Measurements from ENCODE around the gene DIRAS1.

The DIRAS1 gene

GRCh38 chr19:2720777-2721569 is at the start of gene DIRAS1:
Gene DIRAS1 (minus strand): TSS chr19:2721372. CDS start chr19:2717806, 3,566 bp downstream.
- DNase-seq (ENCODE audit: low read depth): no peak

- peak; percentile 43 for DNase-seq (ENCODE audit: low read depth)
These were observed 49.2 kb upstream of the DIRAS1 start for GRCh38 chr19:2770055-2771013.

GRCh38 chr19:2769218-2769617 is 48.0 kb upstream of the DIRAS1 start:
- DNase-seq (ENCODE audit: low read depth): no peak

- no peak for DNase-seq (ENCODE audit: low read depth)
These were observed 47.4 kb upstream of the DIRAS1 start for GRCh38 chr19:2768365-2769132.

GRCh38 chr19:2767688-2768087 is 46.5 kb upstream of the DIRAS1 start:
- DNase-seq (ENCODE audit: low read depth): no peak

- no peak for DNase-seq (ENCODE audit: low read depth)
These were observed 45.6 kb upstream of the DIRAS1 start for GRCh38 chr19:2766594-2767372.

- no peak for DNase-seq (ENCODE audit: low read depth)
These were observed 44.2 kb upstream of the DIRAS1 start for GRCh38 chr19:2765376-2765775.

GRCh38 chr19:2764945-2765344 is 43.8 kb upstream of the DIRAS1 start:
- DNase-seq (ENCODE audit: low read depth): no peak

GRCh38 chr19:2763687-2764086 is 42.5 kb upstream of the DIRAS1 start:
- no peak for DNase-seq (ENCODE audit: low read depth)

- DNase-seq (ENCODE audit: low read depth): no peak
These were observed 41.8 kb upstream of the DIRAS1 start for GRCh38 chr19:2762783-2763496.

GRCh38 chr19:2761876-2762782 is 41.0 kb upstream of the DIRAS1 start:
- DNase-seq (ENCODE audit: low read depth): no peak

- DNase-seq (ENCODE audit: low read depth): no peak
These were observed 40.1 kb upstream of the DIRAS1 start for GRCh38 chr19:2761309-2761677.

- no peak for DNase-seq (ENCODE audit: low read depth)
These were observed 38.8 kb upstream of the DIRAS1 start for GRCh38 chr19:2759965-2760364.

GRCh38 chr19:2759362-2759761 is 38.2 kb upstream of the DIRAS1 start:
- DNase-seq (ENCODE audit: low read depth): no peak

- DNase-seq (ENCODE audit: low read depth): no peak
These were observed 37.6 kb upstream of the DIRAS1 start for GRCh38 chr19:2758601-2759313.

GRCh38 chr19:2756921-2757881 is 36.0 kb upstream of the DIRAS1 start:
- no peak for DNase-seq (ENCODE audit: low read depth)

GRCh38 chr19:2756477-2756876 is 35.3 kb upstream of the DIRAS1 start:
- no peak for DNase-seq (ENCODE audit: low read depth)

- no peak for DNase-seq (ENCODE audit: low read depth)
These were observed 34.6 kb upstream of the DIRAS1 start for GRCh38 chr19:2755811-2756210.
